Adipose tissue (tissue), 3 donors: ENCODE measurements around the gene MS4A2. TPM values are rescaled to one million over a fixed set of nuclear protein-coding genes. Genes with fewer than 3 reads are reported as not detected.
"Not testable (repeated sequence)": the region's sequence is repeated elsewhere in the genome, so short reads cannot be mapped to it uniquely, and the experiment has no call there.

Source experiments
- H3K27ac ChIP-seq: one replicate; pipeline ENCODE4 v1.5.1; 2013; ENCODE audit warnings: low read depth, low read length
- WGBS, 3 donors: extraction: QIAGEN DNeasy Blood & Tissue Kit; methylation state at CpG; one replicate each; pipeline ENCODE4 v1.1.7; 2013; 5-methylcytosine and 5-hydroxymethylcytosine counted together
- polyA plus RNA-seq, 3 donors: library from polyadenylated mRNA; stranded (reverse); fragments of 200-250 nt; gene quantifications; one replicate each; pipeline ENCODE4 v1.2.3, GENCODE V29; 2013
- donor health status: healthy with polysubstance abuse.
- donor health status: Bipolar disorder and iron deficiency.
- donor health status: healthy.

Gene MS4A2
- under 1 TPM in 2 of 3 donors, not detected in 1; 0.09 to 0.34 TPM for polyA plus RNA-seq

GRCh38 chr11:60088364-60088763 is at the start of gene MS4A2:
TSS of gene MS4A2 (plus strand) at chr11:60088664. CDS start at chr11:60088766, 102 bp downstream.
- H3K27ac ChIP-seq: no peak within 1 kb of the TSS
- WGBS, 3 donors: 84 to 88% (median 87%) methylated on average over 1 of the region's 1 CpG

- 81 to 91% (median 82%) methylated on average over 8 of the region's 8 CpGs for WGBS, 3 donors
- H3K27ac ChIP-seq: no peak within 1 kb of the TSS
Measured at GRCh38 chr11:60040109-60040508, 48.4 kb upstream of the MS4A2 start, which contains the start of gene OOSP2. TSS of gene OOSP2 (plus strand) at chr11:60040409. CDS start at chr11:60040460, 51 bp downstream.

GRCh38 chr11:60050422-60050821 is 38.0 kb upstream of the MS4A2 start:
- H3K27ac ChIP-seq: not testable (repeated sequence)

GRCh38 chr11:60050839-60051238 is 37.6 kb upstream of the MS4A2 start:
- 46 to 71% (median 62%) methylated on average over 3 of the region's 3 CpGs for WGBS, 3 donors
- not testable (repeated sequence) for H3K27ac ChIP-seq

- WGBS, 3 donors: 46 to 77% (median 51%) methylated on average over 8 of the region's 8 CpGs
- no peak within 1 kb of the TSS for H3K27ac ChIP-seq
Measured at GRCh38 chr11:60056349-60056969, 32.0 kb upstream of the MS4A2 start, which contains the start of gene MS4A3. TSS of gene MS4A3 (plus strand) at chr11:60056665. CDS start at chr11:60061161, 4,496 bp downstream.

GRCh38 chr11:60059052-60059451 is 29.4 kb upstream of the MS4A2 start:
- H3K27ac ChIP-seq: no peak overlapping the region
- WGBS, 3 donors: 73 to 74% (median 74%) methylated on average over 3 of the region's 3 CpGs

- WGBS, 3 donors: 85 to 94% (median 88%) methylated on average over 4 of the region's 4 CpGs
- H3K27ac ChIP-seq: no peak overlapping the region
Measured at GRCh38 chr11:60059521-60060240, 28.8 kb upstream of the MS4A2 start.

GRCh38 chr11:60064111-60064510 is 24.4 kb upstream of the MS4A2 start:
- H3K27ac ChIP-seq: no peak overlapping the region
- 56 to 85% (median 77%) methylated on average over 1 of the region's 1 CpG for WGBS, 3 donors

GRCh38 chr11:60065801-60066200 is 22.7 kb upstream of the MS4A2 start:
- WGBS, 3 donors: 63 to 85% (median 71%) methylated on average over 1 of the region's 1 CpG
- H3K27ac ChIP-seq: no peak overlapping the region

- no peak overlapping the region for H3K27ac ChIP-seq
- WGBS, 3 donors: 53 to 82% (median 60%) methylated on average over 2 of the region's 2 CpGs
Measured at GRCh38 chr11:60069450-60069849, 19.0 kb upstream of the MS4A2 start.

GRCh38 chr11:60071644-60072043 is 16.8 kb upstream of the MS4A2 start:
- not testable (repeated sequence) for H3K27ac ChIP-seq
- WGBS, 3 donors: 68 to 82% (median 81%) methylated on average over 6 of the region's 6 CpGs

- no peak overlapping the region for H3K27ac ChIP-seq
- 76 to 82% (median 76%) methylated on average over 15 of the region's 15 CpGs for WGBS, 3 donors
Measured at GRCh38 chr11:60077216-60077817, 11.1 kb upstream of the MS4A2 start.

GRCh38 chr11:60077981-60078380 is 10.5 kb upstream of the MS4A2 start:
- H3K27ac ChIP-seq: no peak overlapping the region
- 79 to 96% (median 94%) methylated on average over 1 of the region's 1 CpG for WGBS, 3 donors

- WGBS, 3 donors: 66 to 73% (median 69%) methylated on average over 4 of the region's 4 CpGs
- H3K27ac ChIP-seq: no peak overlapping the region
Measured at GRCh38 chr11:60078745-60079144, 9.7 kb upstream of the MS4A2 start.

GRCh38 chr11:60080535-60080934 is 7.9 kb upstream of the MS4A2 start:
- H3K27ac ChIP-seq: no peak overlapping the region
- 51 to 61% (median 53%) methylated on average over 3 of the region's 3 CpGs for WGBS, 3 donors

- 53 to 77% (median 71%) methylated on average over 3 of the region's 3 CpGs for WGBS, 3 donors
- H3K27ac ChIP-seq: no peak overlapping the region
Measured at GRCh38 chr11:60084631-60085273, 3.7 kb upstream of the MS4A2 start.

- no peak overlapping the region for H3K27ac ChIP-seq
- 64 to 88% (median 66%) methylated on average over 2 of the region's 2 CpGs for WGBS, 3 donors
Measured at GRCh38 chr11:60085909-60086308, 2.6 kb upstream of the MS4A2 start.

- WGBS, 3 donors: 25 to 85% (median 83%) methylated on average over 1 of the region's 1 CpG
- H3K27ac ChIP-seq: no peak overlapping the region
Measured at GRCh38 chr11:60087239-60087638, 1.2 kb upstream of the MS4A2 start.
